ENCODE results near the gene OR8B3.

Gene OR8B3

DNA sequence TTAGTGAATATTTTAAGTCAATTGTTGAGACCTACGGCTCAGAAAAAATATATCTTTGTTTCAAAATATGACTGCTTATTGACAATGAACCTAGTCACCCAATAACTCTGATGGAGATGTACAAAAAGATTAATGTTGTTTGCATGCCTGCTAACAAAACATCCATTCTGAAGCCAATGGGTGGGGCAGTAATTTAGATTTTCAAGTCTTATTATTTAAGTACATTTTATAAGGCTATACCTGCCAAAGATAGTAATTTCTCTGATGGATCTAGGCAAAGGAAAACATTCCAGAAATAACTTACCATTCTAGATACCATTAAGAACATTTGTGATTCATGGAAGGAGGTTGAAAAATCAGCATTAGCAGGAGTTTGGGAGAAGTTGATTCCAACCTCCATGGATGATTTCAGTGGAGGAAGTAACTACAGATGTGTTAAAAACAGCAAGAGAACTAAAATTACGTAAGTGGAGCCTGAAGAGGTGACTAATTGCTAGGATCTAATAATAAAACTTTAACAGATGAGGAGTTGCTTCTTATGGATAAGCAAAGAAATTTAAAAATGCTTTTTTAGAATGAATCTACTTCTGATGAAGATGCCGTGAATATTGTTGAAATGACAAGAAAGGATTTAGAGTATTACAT, 52.4 kb downstream of the OR8B3 start:
- DNase-seq = no peak

All from stimulated activated CD4-positive, alpha-beta T cell treated with anti-CD3 and anti-CD28 coated beads, Interleukin-4, amount 100 ng/mL, for 1 hour (primary cell).